T47D (cell line): ENCODE results near the gene METRNL.
"Not testable (repeated sequence)": the region's sequence is repeated elsewhere in the genome, so short reads cannot be mapped to it uniquely, and the experiment has no call there.

Source experiments
- DNase-seq, 2 experiments: peaks; one replicate each; pipeline versions ENCODE4 v3.0.0 to v3.0.0-alpha.2; 2011 to 2012; ENCODE audit warnings: low read depth in 1 of 2, low spot score in 1 of 2
- JUND ChIP-seq: IDR thresholded peaks from 2 replicates; pipeline ENCODE4 v1.6.1; 2012; ENCODE audit warnings: low read depth
- in situ Hi-C: cut with HindIII; loops from 2 replicates; pipeline ENCODE4 v1.10.0; 2016; ENCODE audit warnings: low sequenced_read_pairs, low pct_unique_long_range_greater_than_20kb

The METRNL gene

DNA sequence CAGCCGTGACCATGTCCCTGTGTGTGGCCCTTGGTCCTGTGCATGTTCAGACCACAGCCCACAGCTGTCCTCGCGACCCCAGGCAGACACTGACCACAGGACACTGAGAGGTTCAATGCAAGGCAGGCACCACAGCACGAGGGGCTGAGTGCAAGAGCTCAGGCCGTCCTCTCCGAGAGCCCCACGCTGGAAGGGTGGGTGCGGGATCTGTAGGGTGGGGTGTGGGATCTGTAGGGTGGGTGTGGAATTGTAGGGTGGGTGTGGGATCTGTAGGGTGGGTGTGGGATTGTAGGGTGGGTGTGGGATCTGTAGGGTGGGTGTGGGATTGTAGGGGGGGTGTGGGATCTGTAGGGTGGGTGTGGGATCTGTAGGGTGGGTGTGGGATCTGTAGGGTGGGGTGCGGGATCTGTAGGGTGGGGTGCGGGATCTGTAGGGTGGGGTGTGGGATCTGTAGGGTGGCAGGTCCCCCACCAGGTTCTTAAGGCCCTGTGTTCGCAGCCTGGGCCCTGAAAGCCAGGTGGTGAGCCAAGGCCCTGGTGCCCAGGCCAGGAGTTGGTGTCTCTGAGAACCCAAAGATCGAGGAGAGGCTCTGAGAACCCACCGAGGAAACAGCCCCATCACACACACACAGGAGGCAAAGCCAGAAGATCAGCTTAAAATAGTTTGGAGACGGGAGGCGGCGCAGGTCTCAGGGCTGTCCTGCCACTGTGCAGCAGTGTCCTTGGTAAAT, 48.2 kb downstream of the METRNL start:
- no peak for TF ChIP-seq JUND
- no peak for DNase-seq
- in situ Hi-C loops = no loop called here

DNA sequence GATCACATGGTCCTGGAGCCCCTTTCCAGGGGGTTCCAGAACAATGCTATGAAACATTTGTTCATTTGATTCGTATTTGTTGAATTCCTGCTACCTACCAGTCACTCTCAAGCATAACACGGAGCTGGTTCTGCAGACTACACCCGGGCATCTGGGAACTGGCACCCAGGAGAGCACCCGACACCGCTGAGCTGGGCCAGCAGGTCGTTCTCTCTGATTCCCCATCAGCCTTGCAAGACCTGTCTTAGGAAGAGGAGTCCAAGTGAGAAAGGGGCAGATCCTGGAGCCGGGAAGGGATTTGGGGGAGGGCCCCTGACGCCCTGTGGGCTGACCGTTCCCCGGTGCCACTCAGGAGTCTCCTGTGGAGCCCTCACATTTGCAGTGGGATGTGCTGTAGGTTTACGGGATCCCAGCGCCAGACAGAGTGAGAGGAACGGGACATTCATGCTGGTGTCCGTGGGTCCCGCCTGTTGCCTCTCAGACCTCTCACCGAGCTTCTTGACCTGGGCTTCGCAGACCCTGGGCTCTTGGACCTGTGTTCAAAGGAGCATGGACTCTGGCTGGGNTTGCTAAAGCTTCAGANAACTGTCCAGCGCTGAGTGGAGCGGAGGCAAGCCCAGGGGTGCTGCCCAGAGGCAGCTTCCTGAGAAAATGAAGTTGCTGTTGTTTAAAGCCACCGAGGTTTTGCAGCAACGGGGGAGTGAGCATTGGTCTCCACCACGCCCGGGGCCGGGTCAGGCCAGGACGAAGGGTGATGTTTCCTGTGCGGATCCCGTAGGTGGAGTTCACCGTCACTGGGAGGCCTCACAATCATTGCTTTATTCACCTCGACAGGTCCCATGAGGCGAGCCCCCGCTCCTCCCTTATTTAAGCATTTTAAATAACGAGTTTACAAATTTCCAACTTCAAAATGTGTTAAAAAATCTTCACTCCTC, 49.2 kb downstream of the METRNL start:
- TF ChIP-seq JUND = no peak
- DNase-seq = no peak
- in situ Hi-C loops = no loop called here

DNA sequence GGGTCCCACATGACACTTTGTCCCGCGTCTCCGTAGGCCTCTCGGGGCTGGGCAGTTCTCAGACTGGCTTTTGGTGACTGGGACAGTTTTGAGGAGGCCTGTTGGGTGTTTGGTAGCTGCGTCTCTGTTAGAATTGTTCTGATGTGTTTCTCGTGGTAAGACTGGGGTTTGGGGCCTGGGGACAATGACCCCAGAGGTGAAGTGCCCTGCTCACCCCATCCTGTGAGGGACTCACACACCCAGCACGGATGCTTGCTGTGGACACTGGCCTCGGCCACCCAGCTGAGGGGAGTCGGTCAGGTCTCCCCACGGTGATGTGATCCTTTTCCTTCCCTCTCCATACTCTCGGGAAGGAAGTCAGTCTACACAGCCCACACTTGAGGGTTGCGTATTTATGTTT, 50.3 kb downstream of the METRNL start:
- no peak for DNase-seq
- in situ Hi-C loops = no loop called here
- no peak for TF ChIP-seq JUND

DNA sequence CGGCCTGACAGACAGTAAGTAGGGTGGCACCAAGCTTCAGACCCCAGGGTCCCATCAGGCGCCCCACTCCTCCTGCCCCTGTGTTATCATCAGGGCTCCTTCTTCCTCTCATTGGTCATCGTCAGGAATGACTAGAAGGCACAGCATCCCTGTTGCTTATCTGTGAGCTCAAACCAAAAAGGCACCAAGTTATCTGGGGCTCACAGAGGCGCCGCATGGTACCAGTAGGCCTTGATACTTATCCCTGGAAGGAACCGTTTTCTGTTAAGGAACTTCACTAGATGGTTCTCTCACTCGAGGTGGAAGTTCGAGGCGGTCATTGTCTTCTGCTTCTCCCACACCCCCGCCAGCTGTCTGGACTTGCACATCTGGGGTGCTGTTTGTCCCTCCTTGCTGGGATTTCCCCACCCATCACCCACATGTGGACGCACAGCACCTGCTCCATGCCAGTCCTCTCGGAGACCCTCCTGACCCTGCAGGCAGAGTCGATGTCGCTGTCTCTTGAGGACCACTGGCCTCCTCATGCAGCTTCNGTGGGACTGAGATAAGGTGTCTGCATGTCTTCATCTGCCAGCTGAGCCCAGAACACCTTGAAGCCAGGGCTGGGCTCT, 52.1 kb downstream of the METRNL start:
- TF ChIP-seq JUND = no peak
- in situ Hi-C loops = no loop called here
- no peak for DNase-seq

DNA sequence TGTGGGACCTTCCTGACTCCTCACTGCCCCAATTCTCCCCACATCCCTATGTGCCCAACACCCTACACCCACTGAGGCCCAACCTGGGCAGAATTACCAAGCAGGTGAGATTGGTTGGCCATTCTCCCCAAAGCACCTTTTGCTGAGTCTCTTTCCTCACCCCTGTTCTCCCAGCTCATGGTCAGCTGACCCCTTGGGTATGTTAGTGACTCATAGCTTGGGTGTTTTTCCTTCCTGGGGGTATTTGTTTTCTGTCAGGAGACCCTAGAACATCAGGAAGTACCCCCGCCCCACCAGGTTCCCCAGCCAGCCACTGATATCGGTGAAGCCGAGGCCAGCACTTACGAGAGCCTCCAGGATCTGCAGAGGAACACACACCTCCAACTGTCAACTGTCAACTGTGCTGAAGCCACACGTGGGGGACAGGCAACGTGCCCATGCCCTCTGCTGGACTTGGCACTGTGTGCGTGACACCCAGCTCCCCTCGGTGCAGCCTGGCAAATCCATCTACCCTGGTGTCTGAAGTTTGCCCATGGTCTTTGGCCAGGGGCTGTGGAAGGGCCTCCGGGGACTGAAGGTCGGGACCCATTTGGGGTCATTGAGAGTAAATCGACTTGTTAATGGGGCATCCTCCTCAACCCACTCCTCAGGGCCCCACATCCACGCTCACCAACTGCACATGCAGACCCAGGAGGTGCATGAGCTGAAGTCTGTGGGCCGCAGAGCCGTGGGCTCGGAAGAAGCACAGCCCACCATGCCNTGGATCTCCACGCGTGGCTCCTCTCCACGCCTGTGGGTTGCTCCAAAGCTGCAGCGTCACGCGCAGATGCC, 53.1 kb downstream of the METRNL start:
- DNase-seq = no peak
- TF ChIP-seq JUND = no peak
- in situ Hi-C loops = no loop called here

DNA sequence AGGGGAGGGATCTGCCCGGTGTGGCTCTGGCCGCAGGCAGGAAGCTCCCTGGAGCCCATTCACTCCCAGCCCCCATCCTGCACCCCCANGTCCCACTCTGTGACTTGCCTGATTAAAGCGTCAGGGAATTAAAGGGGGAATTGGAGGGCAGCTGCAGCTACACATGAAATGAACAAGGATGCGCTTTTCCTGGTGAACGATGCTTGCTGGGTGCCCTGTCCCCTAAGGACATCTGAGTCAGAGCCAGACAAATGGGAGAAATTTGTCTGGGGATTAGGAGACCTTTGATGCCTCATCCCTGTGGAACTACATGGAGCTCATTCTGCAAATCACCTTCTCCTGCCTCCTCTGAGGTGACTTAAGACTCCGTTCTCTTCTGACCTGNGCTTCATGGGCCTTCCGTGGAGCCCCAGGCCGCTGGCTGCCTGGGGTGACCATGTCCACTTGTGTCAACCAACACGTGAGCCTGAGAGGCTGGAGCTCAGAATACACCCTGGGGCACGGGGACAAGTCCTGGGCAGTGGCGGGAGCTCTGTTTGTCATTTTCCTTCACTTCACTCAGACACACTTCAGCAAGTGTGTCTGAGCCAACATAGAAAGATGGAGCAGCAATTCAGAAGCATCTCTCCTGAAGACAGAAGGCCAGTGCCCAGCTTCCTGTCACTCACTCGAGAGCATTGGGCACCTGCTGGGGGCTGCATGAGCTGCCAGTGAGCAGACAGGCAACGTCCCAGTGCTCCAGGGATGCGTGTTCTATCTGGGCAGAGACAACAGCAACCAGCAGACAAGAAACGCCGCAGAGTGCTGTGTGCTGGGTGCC, 54.1 kb downstream of the METRNL start:
- no peak for TF ChIP-seq JUND
- DNase-seq = peak in 1 of 2 experiments; percentile 42
- in situ Hi-C loops = no loop called here

DNA sequence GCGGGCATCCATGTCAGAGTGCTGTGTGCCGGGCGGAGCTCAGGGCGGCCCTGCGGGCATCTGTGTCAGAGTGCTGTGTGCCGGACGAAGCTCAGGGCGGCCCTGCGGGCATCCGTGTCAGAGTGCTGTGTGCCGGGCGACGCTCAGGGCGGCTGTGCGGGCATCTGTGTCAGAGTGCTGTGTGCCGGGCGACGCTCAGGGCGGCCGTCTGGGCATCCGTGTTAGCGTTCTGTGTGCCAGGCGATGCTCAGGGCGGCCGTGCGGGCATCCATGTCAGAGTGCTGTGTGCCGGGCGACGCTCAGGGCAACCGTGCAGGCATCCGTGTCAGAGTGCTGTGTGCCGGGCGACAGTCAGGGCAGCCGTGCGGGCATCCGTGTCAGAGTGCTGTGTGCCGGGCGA, 55.0 kb downstream of the METRNL start:
- in situ Hi-C loops, DNase-seq: not testable (repeated sequence)

DNA sequence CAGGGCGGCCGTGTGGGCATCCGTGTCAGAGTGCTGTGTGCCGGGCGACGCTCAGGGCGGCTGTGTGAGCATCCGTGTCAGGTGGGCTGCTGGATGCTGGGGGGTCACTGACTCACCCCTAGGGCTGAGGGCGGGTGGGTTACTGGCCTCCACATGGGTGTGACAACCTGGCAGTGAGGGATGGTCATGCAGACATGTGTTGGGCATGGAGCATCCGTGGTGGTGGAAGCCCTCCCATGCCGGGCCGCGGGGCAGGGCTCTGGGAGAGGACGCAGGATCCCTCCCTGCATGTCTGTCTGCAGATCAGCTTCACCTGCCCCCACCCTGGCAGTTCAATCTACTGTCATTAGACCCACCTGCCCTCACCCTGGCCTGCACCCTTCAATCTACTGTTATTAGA, 56.3 kb downstream of the METRNL start:
- no peak for TF ChIP-seq JUND
- DNase-seq = no peak
- in situ Hi-C loops = no loop called here

DNA sequence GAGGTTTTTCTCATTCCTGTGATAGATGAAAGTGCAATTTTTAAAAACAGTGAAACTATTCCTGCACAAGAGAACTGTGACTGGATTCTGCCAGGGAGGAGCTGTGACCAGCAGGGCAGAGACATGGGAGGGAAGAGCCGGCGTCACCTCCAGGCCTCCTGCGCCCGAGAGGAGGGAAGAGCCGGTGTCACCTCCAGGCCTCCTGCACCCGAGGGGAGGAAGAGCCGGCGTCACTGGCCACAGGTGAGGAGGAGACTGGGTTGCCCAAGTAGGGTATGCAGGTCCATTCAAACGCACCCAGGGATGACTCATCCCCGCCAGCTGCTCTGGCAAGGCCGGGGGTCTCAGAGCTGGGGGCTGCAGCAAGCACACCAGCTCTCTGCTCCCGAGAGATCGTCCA, 56.7 kb downstream of the METRNL start:
- DNase-seq = no peak
- TF ChIP-seq JUND = no peak
- in situ Hi-C loops = no loop called here

DNA sequence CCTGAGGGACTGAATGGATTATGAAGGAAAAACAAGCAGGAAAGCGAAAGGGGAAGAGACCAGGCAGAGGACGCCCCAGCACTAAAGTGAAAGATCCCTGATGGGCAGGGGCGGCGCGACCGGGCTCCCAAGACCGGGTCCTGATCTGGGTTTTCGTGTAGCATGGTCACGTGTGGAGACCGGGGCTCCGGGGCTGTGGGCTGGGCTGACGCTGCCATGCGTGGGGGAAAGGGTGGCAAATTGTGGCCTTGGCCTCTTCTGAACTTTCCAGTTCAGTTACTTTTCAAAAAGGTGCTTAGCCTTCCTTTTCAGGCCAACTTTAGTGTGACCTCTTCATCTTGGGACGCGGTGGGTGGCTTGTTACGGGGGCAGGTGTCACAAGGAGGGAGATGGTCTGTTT, 57.5 kb downstream of the METRNL start:
- in situ Hi-C loops = no loop called here
- no peak for TF ChIP-seq JUND
- DNase-seq = no peak

DNA sequence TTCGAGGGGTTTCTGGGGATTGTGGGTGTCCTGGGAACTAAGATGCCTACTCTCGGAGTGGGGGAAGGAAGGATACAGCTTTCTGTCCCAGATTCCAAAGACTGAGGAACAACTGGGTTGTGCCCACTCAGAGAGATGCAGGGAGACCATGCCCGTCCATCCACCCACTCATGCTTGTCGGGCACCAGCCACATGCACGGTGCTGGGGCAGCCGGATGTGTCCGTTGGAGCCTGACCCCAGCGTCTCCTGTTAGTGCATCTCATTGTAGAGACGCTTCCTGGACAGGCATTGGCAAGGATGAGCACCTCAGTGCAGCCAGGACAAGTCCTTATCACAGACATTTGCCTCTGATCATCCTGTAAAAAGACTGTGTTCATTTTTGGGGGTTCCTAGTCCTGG, 58.1 kb downstream of the METRNL start:
- DNase-seq = no peak
- TF ChIP-seq JUND = no peak
- in situ Hi-C loops = no loop called here
